Body of pancreas (tissue), 4 donors: ENCODE data around the gene DUSP8. TPM values are rescaled to one million over a fixed set of nuclear protein-coding genes. Genes with fewer than 3 reads are reported as not detected.
"Not testable (repeated sequence)": the region's sequence is repeated elsewhere in the genome, so short reads cannot be mapped to it uniquely, and the experiment has no call there.

Source experiments
- ATAC-seq: fragments of 150-250 bp; one replicate; pipeline ENCODE4 v1.9.1; 2016
- DNase-seq, 4 donors: peaks; one replicate each; pipeline ENCODE4 v3.0.0-alpha.2; 2019
- H3K27ac ChIP-seq, 4 donors: fragments of 200-600 bp; sonication (generic); 1 replicate in 3 of 4; 2 replicates in 1 of 4; pipeline versions ENCODE4 v1.5.1 to v1.6.1; 2016 to 2019; ENCODE audit warnings: mild to moderate bottlenecking in 1 of 4, mixed read lengths in 1 of 4, moderate library complexity in 1 of 4
- H3K27me3 ChIP-seq, 2 donors: fragments of 200-600 bp; sonication (generic); one replicate each; pipeline ENCODE4 v1.6.0; 2016; ENCODE audit warnings: mild to moderate bottlenecking in 1 of 2
- H3K36me3 ChIP-seq, 2 donors: fragments of 200-600 bp; sonication (generic); replicated peaks in 1 of 2; 2 replicates each; pipeline ENCODE4 v1.5.1; 2016; ENCODE audit warnings: low read depth in 2 of 2; ENCODE audit not compliant: insufficient read depth in 1 of 2
- H3K4me1 ChIP-seq: fragments of 200-600 bp; sonication (generic); one replicate; pipeline ENCODE4 v1.6.0; 2016
- H3K4me3 ChIP-seq, 2 donors: fragments of 200-600 bp; sonication (generic); 1 replicate in 1 of 2; 2 replicates in 1 of 2; pipeline ENCODE4 v1.5.1; 2016 to 2019
- H3K9me3 ChIP-seq, 3 donors: fragments of 200-600 bp; sonication (generic); 1 replicate in 2 of 3; 2 replicates in 1 of 3; pipeline ENCODE4 v1.5.1; 2016
- POLR2A ChIP-seq, 3 donors: fragments of 450-650 bp; IDR thresholded peaks; one replicate each; pipeline ENCODE4 v1.6.1; 2016; ENCODE audit warnings: antibody characterized with exemption in 3 of 3, mild to moderate bottlenecking in 2 of 3
- WGBS, 2 donors: methylation state at CpG; one replicate each; pipeline ENCODE4 v1.1.5; 2017; 5-methylcytosine and 5-hydroxymethylcytosine counted together
- intact Hi-C: fragments of 100-400 bp; cut with DNase I; formaldehyde crosslinking; loops from one replicate; pipeline ENCODE4 v1.15.1; 2023
- total RNA-seq, 2 donors: library from RNA; depleted of rRNA; stranded (reverse); fragments of >200 nt; gene quantifications; one replicate each; pipeline ENCODE4 v1.1.0, GENCODE V29; 2016
- TF ChIP-seq, protein P1 (sequence below), 7 experiments: fragments of 450-650 bp in 4 of 7; fragments of 200-600 bp in 3 of 7; sonication (generic) in 3 of 7; IDR thresholded peaks; one replicate each; pipeline ENCODE4 v1.5.1; 2016 to 2019; ENCODE audit warnings: antibody characterized with exemption in 7 of 7

Gene DUSP8
- total RNA-seq, 2 donors from 2014 or later: 7.0 to 19.1 TPM

DNA sequence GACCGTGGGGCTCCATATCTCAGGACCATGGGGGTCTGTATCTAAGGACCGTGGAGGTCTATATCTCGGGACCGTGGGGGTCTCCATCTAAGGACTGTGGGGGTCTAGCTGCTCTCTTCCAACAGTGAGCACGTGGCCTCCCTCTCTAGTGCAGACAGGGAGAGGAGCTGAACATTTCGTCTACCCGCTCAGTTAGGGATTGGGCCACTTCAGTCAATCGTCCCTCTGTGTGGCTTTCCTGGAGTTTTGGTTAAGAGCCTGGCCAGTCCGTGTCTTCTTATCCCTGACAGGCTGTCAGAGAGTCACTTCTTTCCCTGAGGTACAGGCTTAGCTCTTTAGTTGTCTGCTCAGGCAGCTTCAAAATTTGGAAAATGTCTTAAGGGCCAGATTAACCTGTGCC is 9.9 kb upstream of the DUSP8 start:
- no peak for TF ChIP-seq POLR2A (IDR thresholded peaks at IDR 0.05)
- TF ChIP-seq, protein P1, sequence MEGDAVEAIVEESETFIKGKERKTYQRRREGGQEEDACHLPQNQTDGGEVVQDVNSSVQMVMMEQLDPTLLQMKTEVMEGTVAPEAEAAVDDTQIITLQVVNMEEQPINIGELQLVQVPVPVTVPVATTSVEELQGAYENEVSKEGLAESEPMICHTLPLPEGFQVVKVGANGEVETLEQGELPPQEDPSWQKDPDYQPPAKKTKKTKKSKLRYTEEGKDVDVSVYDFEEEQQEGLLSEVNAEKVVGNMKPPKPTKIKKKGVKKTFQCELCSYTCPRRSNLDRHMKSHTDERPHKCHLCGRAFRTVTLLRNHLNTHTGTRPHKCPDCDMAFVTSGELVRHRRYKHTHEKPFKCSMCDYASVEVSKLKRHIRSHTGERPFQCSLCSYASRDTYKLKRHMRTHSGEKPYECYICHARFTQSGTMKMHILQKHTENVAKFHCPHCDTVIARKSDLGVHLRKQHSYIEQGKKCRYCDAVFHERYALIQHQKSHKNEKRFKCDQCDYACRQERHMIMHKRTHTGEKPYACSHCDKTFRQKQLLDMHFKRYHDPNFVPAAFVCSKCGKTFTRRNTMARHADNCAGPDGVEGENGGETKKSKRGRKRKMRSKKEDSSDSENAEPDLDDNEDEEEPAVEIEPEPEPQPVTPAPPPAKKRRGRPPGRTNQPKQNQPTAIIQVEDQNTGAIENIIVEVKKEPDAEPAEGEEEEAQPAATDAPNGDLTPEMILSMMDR (IDR thresholded peaks at IDR 0.05): no peak
- no peak overlapping the region for H3K27ac ChIP-seq
- H3K36me3 ChIP-seq: no peaks in the 10 kb centered on the region
- DNase-seq (no peak), ATAC-seq (no peak)
- H3K27me3 ChIP-seq: no peaks in the 10 kb centered on the region
- H3K4me3 ChIP-seq: no peak overlapping the region
- no peaks in the 10 kb centered on the region for H3K4me1 ChIP-seq
- WGBS, 2 donors: 79 to 90% methylated on average over 7 to 9 of the region's 9 CpGs
- intact Hi-C loops: no loop called here
- no peaks in the 10 kb centered on the region for H3K9me3 ChIP-seq

DNA sequence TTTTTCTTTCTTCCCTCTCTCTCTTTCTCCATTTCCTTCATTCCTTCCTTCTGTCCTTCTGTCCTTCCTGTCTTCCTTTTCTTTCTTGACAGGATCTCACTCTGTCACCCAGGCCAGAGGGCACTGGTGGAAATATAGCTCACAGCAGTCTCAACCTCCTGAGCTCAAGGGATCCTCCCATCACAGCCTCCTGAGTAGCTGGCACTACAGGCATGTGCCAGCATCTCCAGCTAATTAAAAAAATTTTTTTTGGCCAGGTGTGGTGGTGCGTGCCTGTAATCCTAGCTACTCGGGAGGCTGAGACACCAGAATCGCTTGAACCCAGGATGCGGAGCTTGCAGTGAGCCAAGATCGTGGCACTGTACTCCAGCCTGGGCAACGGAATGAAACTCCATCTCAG is 4.8 kb upstream of the DUSP8 start:
- Histone ChIP-seq H3K9me3 (no peaks in the 10 kb centered on the region), H3K27ac (no peak overlapping the region), H3K36me3 (no peaks in the 10 kb centered on the region), H3K4me3 (no peak overlapping the region), H3K27me3 (no peaks in the 10 kb centered on the region), H3K4me1 (peaks cover 15% of the 10 kb centered on the region)
- intact Hi-C loops: loop anchor here (5.0 kb wide), 1 partner anchor 35 kb away; no protein-coding TSS in a partner anchor
- DNase-seq (no peak), ATAC-seq (no peak)
- 77 to 78% methylated on average over 6 of the region's 6 CpGs for WGBS, 2 donors
- TF ChIP-seq POLR2A (IDR thresholded peaks at IDR 0.05): no peak
- TF ChIP-seq, protein P1 (IDR thresholded peaks at IDR 0.05): no peak

DNA sequence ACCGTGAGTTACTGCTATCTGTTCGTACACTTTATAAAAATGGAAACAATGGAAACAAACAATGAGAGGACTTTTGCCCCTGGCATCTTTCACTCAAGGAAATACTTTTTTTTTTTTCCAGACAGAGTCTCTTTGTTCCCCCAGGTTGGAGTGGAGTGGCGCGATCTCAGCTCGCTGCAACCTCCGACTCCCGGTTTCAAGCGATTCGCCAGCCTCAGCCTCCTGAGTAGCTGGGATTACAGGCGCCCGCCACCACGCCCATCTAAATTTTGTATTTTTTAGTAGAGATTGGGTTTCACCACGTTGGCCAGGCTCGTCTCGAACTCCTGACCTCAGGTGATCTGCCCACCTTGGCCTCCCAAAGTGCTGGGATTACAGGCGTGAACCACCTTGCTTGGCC is 3.7 kb upstream of the DUSP8 start:
- intact Hi-C loops: loop anchor here (5.0 kb wide), 1 partner anchor 33 kb away; no protein-coding TSS in a partner anchor

DNA sequence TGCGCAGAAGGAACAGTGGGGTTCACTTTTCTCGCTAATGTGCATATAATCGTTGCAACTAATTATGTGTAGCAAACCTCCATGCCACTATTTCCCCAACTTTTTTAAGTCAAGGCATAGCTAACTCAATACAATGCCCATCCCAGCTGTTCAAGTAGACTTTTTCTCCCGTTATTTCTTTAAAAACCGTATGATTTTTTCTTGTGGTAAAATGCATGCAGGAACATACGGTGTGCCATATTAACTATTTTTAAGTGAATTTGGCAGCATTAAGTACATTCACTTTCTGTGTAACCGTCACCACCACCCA is 2.8 kb upstream of the DUSP8 start:
- Histone ChIP-seq H3K4me3 (no peak overlapping the region), H3K4me1 (peaks cover 31% of the 10 kb centered on the region), H3K36me3 (no peaks in the 10 kb centered on the region), H3K27me3 (no peaks in the 10 kb centered on the region), H3K9me3 (no peaks in the 10 kb centered on the region), H3K27ac (peak overlapping the region in 1 of 4 donors; percentile 96)
- intact Hi-C loops: loop anchor here (5.0 kb wide), 1 partner anchor 33 kb away; no protein-coding TSS in a partner anchor
- no peak for DNase-seq
- 16% methylated on average over 6 to 7 of the region's 7 CpGs for WGBS, 2 donors
- TF ChIP-seq, protein P1 (IDR thresholded peaks at IDR 0.05): no peak
- TF ChIP-seq POLR2A (IDR thresholded peaks at IDR 0.05): no peak
- no peak for ATAC-seq

More for the DNA sequence above, 3.7 kb upstream of the DUSP8 start:
- H3K27me3 ChIP-seq, ATAC-seq, H3K4me3 ChIP-seq, H3K36me3 ChIP-seq, DNase-seq, H3K27ac ChIP-seq, H3K9me3 ChIP-seq: not testable (repeated sequence)
- H3K4me1 ChIP-seq: peaks cover 22% of the 10 kb centered on the region
- WGBS, 2 donors: 86 to 89% methylated on average over 16 of the region's 16 CpGs

DNA sequence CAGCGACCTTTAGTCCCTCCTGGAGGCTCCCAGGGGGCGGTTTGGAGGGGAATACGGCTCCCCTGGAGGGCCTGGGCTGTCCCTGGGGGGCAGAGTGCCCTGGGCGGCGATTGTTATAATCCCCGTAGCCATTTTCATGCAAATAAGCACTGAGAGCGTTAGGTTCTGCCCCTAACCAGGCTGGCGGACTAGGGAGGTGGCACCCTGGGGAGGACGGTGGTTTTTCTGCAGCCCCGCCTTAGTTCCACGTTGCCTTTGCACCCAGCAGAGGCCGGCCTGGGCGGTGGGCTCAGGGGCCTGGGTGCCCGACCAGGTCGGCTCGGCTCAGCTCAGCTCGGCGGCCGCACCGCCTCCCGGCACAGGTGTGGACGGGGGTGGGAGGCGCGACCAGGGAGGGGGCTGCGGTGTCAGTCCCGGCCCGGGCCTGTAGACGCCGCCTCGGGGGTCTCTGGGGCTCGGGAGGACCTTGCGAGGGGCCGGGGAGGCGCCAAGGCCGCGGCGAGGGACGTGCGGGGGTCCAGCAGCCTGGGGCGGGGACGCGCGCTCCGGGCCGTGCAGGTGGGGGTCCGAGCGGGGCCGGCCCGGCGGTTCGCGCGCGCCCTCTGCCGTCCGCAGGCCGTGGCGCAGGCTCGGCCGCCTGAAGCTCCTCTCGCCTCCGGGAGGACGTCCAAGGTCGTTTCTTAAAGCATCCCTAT is 2.3 kb upstream of the DUSP8 start:
- TF ChIP-seq, protein P1 (IDR thresholded peaks at IDR 0.05): peak; percentile 57 to 98 (median 93)
- TF ChIP-seq POLR2A (IDR thresholded peaks at IDR 0.05): peak; percentile 17 to 36 (median 32)
- no peaks in the 10 kb centered on the region for H3K27me3 ChIP-seq
- 0 to 1% methylated on average over 7 to 63 of the region's 64 CpGs for WGBS, 2 donors
- H3K36me3 ChIP-seq: no peaks in the 10 kb centered on the region
- intact Hi-C loops: no loop called here
- no peaks in the 10 kb centered on the region for H3K9me3 ChIP-seq
- H3K4me3 ChIP-seq: peak overlapping the region in 1 of 2 donors; percentile 31
- peak; percentile 66 to 78 (median 72) for DNase-seq
- peak overlapping the region; percentile 86 to 100 (median 94) for H3K27ac ChIP-seq
- peak; percentile 34 for ATAC-seq
- H3K4me1 ChIP-seq: peaks cover 36% of the 10 kb centered on the region
